ENCODE results near the gene GIT2.

- TF ChIP-seq EP300 (IDR thresholded peaks at IDR 0.05) (no peak), CTCF (IDR thresholded peaks at IDR 0.05) (no peak), POLR2A (IDR thresholded peaks at IDR 0.05) (no peak)
Measured at GRCh38 chr12:110012137-110012536, 16.0 kb upstream of the GIT2 start.
